Measurements from ENCODE around the gene CDC42EP4.
A peak's percentile ranks its signal among the peaks of the same experiment; 100 is the strongest.

Gene CDC42EP4

DNA sequence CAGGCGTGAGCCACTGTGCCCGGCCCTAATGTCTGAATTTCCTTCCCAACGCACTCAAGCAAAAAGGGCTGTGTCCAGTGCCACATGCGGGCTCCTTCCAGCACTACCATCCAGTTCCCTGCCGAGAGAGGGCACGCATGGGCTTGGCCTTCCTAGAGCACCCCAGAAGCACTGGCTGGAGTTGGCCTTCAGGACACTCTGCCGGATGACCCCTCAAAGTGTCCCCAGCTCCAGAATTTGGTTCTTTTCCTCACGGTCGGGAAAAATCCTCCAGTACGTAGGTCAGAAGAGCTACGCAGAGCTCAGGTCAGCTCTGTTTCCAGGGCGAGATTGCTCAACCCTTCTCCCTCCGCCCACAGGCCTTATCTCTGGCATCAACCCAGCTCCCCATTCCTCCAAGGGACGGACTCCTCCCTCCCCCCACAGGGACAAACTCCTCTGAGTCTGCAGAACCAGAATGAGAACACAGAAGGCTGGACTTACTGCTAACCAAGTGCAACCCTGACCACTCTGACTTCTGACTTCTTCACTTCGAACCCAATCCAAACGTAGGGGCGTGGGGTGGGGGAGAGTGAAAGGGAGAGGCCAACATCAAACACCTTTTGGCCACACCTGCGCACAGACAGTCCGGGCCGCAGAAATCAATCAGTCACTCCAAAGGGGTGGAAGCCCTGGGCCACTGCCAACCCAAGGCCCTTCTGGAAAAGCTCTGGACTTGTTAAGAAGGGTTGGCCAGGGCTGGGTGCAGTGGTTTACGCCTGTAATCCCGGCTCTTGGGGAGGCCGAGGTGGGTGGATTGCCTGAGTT, 3.6 kb downstream of the CDC42EP4 start (continued):
- TF ChIP-seq, protein P1, sequence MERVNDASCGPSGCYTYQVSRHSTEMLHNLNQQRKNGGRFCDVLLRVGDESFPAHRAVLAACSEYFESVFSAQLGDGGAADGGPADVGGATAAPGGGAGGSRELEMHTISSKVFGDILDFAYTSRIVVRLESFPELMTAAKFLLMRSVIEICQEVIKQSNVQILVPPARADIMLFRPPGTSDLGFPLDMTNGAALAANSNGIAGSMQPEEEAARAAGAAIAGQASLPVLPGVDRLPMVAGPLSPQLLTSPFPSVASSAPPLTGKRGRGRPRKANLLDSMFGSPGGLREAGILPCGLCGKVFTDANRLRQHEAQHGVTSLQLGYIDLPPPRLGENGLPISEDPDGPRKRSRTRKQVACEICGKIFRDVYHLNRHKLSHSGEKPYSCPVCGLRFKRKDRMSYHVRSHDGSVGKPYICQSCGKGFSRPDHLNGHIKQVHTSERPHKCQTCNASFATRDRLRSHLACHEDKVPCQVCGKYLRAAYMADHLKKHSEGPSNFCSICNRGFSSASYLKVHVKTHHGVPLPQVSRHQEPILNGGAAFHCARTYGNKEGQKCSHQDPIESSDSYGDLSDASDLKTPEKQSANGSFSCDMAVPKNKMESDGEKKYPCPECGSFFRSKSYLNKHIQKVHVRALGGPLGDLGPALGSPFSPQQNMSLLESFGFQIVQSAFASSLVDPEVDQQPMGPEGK (tag by site-specific recombination; IDR thresholded peaks at IDR 0.05), result peak; percentile 69; the same call in 1 of the 2 replicates
- no peak for TF ChIP-seq ZNF155 (tag by site-specific recombination; IDR thresholded peaks at IDR 0.05)
- no peak for TF ChIP-seq ZNF248 (tag by site-specific recombination; IDR thresholded peaks at IDR 0.05)
- no peak for TF ChIP-seq ZNF394 (tag by site-specific recombination; IDR thresholded peaks at IDR 0.05; ENCODE audit: borderline replicate concordance)
- TF ChIP-seq ZNF677 (tag by site-specific recombination; IDR thresholded peaks at IDR 0.05), result no peak
- TF ChIP-seq ZFHX2 (tag by site-specific recombination; conservative IDR thresholded peaks at IDR 0.05), result peak; percentile 80
- TF ChIP-seq, protein P2, sequence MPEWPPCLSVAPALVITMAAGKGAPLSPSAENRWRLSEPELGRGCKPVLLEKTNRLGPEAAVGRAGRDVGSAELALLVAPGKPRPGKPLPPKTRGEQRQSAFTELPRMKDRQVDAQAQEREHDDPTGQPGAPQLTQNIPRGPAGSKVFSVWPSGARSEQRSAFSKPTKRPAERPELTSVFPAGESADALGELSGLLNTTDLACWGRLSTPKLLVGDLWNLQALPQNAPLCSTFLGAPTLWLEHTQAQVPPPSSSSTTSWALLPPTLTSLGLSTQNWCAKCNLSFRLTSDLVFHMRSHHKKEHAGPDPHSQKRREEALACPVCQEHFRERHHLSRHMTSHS (tag by site-specific recombination; IDR thresholded peaks at IDR 0.05), result no peak
- no peak for TF ChIP-seq ZNF214 (tag by site-specific recombination; IDR thresholded peaks at IDR 0.05; ENCODE audit: borderline replicate concordance)
- no peak for TF ChIP-seq ZNF175 (tag by site-specific recombination; IDR thresholded peaks at IDR 0.05)
- peak; percentile 17; the same call in 1 of the 2 replicates for TF ChIP-seq GLIS2 (tag by site-specific recombination; IDR thresholded peaks at IDR 0.05)
- TF ChIP-seq ZNF2 (tag by site-specific recombination; IDR thresholded peaks at IDR 0.05), result 0 out of 2 replicates have a peak, but pooled peaks have one; percentile 12
- no peak for TF ChIP-seq ZNF416 (tag by site-specific recombination; IDR thresholded peaks at IDR 0.05)
- TF ChIP-seq, protein P3, sequence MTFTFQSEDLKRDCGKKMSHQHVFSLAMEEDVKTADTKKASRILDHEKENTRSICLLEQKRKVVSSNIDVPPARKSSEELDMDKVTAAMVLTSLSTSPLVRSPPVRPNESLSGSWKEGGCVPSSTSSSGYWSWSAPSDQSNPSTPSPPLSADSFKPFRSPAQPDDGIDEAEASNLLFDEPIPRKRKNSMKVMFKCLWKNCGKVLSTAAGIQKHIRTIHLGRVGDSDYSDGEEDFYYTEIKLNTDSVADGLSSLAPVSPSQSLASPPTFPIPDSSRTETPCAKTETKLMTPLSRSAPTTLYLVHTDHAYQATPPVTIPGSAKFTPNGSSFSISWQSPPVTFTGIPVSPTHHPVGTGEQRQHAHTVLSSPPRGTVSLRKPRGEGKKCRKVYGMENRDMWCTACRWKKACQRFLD (tag by site-specific recombination; IDR thresholded peaks at IDR 0.05), result no peak
- TF ChIP-seq ZNF629 (tag by site-specific recombination; IDR thresholded peaks at IDR 0.05), result peak; percentile 59
- TF ChIP-seq EGR2 (tag by site-specific recombination; IDR thresholded peaks at IDR 0.05; ENCODE audit: low read depth), result peak; percentile 64
- no peak for TF ChIP-seq PRDM2 (tag by site-specific recombination; IDR thresholded peaks at IDR 0.05; ENCODE audit: borderline replicate concordance)

All from HEK293 (cell line).